HG03521 (cell line): ENCODE measurements around the gene DNAI4.

Experiments used
- ATAC-seq: cut with Tn5 transposase; IDR thresholded peaks from one replicate; pipeline ENCODE4 v1.9.1; 2021; ENCODE audit warnings: mild to moderate bottlenecking, moderate library complexity; ENCODE audit not compliant: unreplicated experiment

The DNAI4 gene

DNA sequence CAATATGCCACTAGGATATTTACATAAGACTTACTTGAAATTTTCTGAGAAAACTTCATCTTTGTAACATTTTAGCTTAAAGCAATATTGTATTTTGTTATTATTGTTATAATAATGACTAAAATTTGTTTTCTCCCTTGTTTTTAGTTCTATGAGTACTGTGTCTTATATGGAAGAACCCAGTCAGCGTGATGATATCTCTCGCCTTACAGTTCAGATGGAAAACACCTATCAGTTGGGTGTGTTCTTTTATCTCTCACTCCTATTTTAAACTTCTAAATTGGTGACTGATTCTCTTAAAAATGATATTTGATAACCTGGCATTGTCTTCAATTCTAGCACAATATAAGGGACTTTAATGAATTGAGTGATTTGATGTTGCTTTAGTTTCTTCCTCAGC lies 154.4 kb downstream of the DNAI4 start:
- no peak for ATAC-seq

DNA sequence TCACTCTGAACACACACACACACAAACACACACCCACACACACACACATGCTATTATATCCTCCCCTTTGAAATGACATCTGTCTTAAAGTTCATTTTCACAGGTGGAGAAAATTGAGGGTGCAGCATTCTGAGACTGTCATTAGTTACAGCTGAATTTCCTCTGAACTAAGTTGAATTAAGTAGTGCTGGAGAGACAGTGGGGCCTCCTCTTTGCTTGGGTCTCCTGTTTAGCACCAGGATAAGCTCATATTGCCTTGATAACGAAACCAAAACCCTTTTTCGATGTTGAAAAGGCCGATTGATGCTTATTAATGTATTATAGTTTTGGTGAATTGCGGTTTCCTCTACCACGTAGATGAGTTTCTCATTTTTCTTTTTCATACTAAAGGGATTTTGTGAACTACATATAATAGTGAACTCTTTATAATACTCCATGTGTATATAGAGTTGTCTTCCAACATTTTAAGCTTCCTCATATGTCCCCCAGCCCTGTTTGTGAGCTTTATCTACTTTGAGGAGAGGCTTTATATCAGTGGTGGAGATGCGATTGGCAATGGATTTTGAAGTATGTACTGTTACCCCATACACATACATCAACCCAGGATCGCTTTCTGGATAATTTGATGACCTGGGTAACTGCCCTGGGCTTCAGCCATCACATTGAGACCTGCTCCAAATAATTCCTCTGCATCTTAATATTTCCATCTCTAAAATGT lies 155.0 kb downstream of the DNAI4 start:
- ATAC-seq, result no peak

DNA sequence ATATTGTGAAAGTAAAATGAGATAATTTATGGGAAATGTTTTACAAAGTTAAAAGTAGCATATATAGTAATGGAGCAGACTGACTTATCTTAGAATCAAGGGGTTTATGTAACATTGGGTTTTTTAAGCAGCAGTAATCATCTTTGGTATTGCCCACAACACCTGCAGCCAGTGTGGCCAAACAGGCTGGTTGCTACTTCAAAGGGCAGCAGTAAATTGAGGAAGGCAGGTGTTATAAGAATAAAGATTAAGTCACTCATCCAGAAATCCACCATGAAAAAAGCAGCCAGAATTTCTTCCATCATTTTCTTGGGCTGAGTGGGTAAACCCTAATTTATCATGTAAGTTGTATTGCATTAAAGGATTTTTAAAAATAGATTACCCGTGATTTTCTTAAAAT lies 155.7 kb downstream of the DNAI4 start:
- ATAC-seq, result no peak

GRCh38 chr1:66767626-66768025 lies 157.0 kb downstream of the DNAI4 start:
- no peak for ATAC-seq

- peak; percentile 81 for ATAC-seq
Measured at GRCh38 chr1:66764994-66765578, 159.6 kb downstream of the DNAI4 start.
